K562 (cell line): ENCODE results near the gene DALRD3. TPM values are rescaled to one million over a fixed set of nuclear protein-coding genes. Genes with fewer than 3 reads are reported as not detected.

ENCODE experiments used
- ATAC-seq: fragments of 200-7000 bp; cut with Tn5 transposase; 3 replicates; pipeline ENCODE4 v1.9.1; 2020; ENCODE audit warnings: moderate library complexity
- BruUV-seq: library from RNA; stranded (reverse); fragments of 400-500 nt; replicated peaks from 2 replicates; lab custom pipeline; 2021; lab: Mats Ljungman, UMichigan
- CTCF ChIA-PET: fragments of 300-600 bp; formaldehyde crosslinking; extraction: SDS; loops from one replicate; lab custom pipeline; 2021; ENCODE audit warnings: low intra/inter-chr PET ratio; lab: Yijun Ruan, JAX
- POLR2A ChIA-PET: fragments of 300-600, 350-650 bp; sonication (Branson Sonifier 250); formaldehyde crosslinking; extraction: SDS; loops from one replicate; lab custom pipeline; 2021; ENCODE audit warnings: antibody characterized with exemption, inconsistent platforms; lab: Yijun Ruan, JAX
- DNase-seq, 4 experiments: peaks; one replicate each; pipeline versions ENCODE4 v3.0.0 to v3.0.0-alpha.2; 2011 to 2018; ENCODE audit warnings: low spot score in 3 of 4, mixed read lengths in 3 of 4; ENCODE audit errors: extremely low read depth in 1 of 4
- FAIRE-seq: peaks from 2 replicates; lab custom pipeline; 2011; peaks lifted over from hg19 to GRCh38; lab: Jason Lieb, UNC
- H2AFZ ChIP-seq: 2 replicates; pipeline ENCODE4 v1.6.0; 2011; ENCODE audit warnings: low read depth, low read length, control low read depth, inconsistent platforms
- H3K27ac ChIP-seq: fragments of 200-600 bp; 3 replicates; pipeline ENCODE4 v1.8.0; 2011; ENCODE audit warnings: low read depth, mild to moderate bottlenecking, control low read depth, inconsistent platforms, low read length, moderate library complexity, mixed read lengths; ENCODE audit errors: extremely low read depth
- H3K27me3 ChIP-seq, 2 experiments: fragments of 300-600 bp in 1 of 2; 2 replicates in 1 of 2; 3 replicates in 1 of 2; pipeline versions ENCODE4 v1.6.0 to v1.8.0; 2011; ENCODE audit warnings: inconsistent platforms in 2 of 2, low read length in 2 of 2, mild to moderate bottlenecking in 1 of 2, mixed read lengths in 1 of 2, moderate library complexity in 1 of 2; ENCODE audit not compliant: control insufficient read depth in 2 of 2, insufficient read depth in 2 of 2
- H3K36me3 ChIP-seq: fragments of 300-600 bp; 3 replicates; pipeline ENCODE4 v1.8.0; 2011; ENCODE audit warnings: mild to moderate bottlenecking, low read length, inconsistent platforms; ENCODE audit not compliant: control insufficient read depth, insufficient read depth
- H3K4me1 ChIP-seq, 2 experiments: fragments of 200-600 bp in 1 of 2; replicated peaks in 1 of 2; 2 replicates in 1 of 2; 3 replicates in 1 of 2; pipeline versions ENCODE4 v1.5.1 to v1.8.0; 2011; ENCODE audit warnings: inconsistent platforms in 2 of 2, low read length in 2 of 2, mild to moderate bottlenecking in 1 of 2, mixed read lengths in 1 of 2, moderate library complexity in 1 of 2; ENCODE audit not compliant: control insufficient read depth in 2 of 2, insufficient read depth in 2 of 2
- H3K4me2 ChIP-seq: 2 replicates; pipeline ENCODE4 v1.6.1; 2011; ENCODE audit warnings: low read length, control low read depth, inconsistent platforms, mixed read lengths; ENCODE audit not compliant: insufficient read depth
- H3K4me3 ChIP-seq: fragments of 200-600 bp; sonication (generic), shearing (Covaris generic); 2 replicates; pipeline ENCODE4 v1.5.1; 2016; ENCODE audit warnings: control low read depth, inconsistent platforms
- H3K79me2 ChIP-seq: fragments of 200-600 bp; 3 replicates; pipeline ENCODE4 v1.8.0; 2011; ENCODE audit warnings: low read length, inconsistent platforms; ENCODE audit not compliant: control insufficient read depth, insufficient read depth
- H3K9ac ChIP-seq, 2 experiments: 2 replicates each; pipeline versions ENCODE4 v1.6.0 to v1.6.1; 2011; ENCODE audit warnings: low read depth in 2 of 2, low read length in 2 of 2, control low read depth in 1 of 2, inconsistent platforms in 1 of 2, mild to moderate bottlenecking in 1 of 2, mixed read lengths in 1 of 2; ENCODE audit not compliant: insufficient read depth in 1 of 2
- H3K9me1 ChIP-seq: one replicate; pipeline ENCODE4 v1.6.0; 2011; ENCODE audit warnings: inconsistent platforms, mild to moderate bottlenecking, low read length, moderate library complexity; ENCODE audit not compliant: control insufficient read depth, insufficient read depth
- H3K9me3 ChIP-seq: replicated peaks from 2 replicates; pipeline ENCODE4 v1.5.1; 2011; ENCODE audit warnings: low read depth, low read length, inconsistent platforms; ENCODE audit not compliant: control insufficient read depth, insufficient read depth
- H4K20me1 ChIP-seq: replicated peaks from 2 replicates; pipeline ENCODE4 v1.6.1; 2011; ENCODE audit warnings: low read length, inconsistent platforms, mixed read lengths; ENCODE audit not compliant: control insufficient read depth, insufficient read depth
- BRD4 ChIP-seq: fragments of 200-600 bp; sonication (generic); IDR thresholded peaks from 2 replicates; pipeline ENCODE4 v1.6.1; 2017; ENCODE audit warnings: inconsistent platforms
- CHD4 ChIP-seq: fragments of 200-600 bp; sonication (generic); IDR thresholded peaks from 3 replicates; pipeline ENCODE4 v1.6.1; 2012; ENCODE audit warnings: low read depth, mild to moderate bottlenecking, mixed read lengths, low read length, inconsistent platforms; ENCODE audit not compliant: insufficient read depth, insufficient replicate concordance, poor library complexity, severe bottlenecking
- KLF10 ChIP-seq: fragments of 250-450 bp; sonication (Bioruptor Pico); IDR thresholded peaks from 2 replicates; pipeline ENCODE4 v1.6.1; 2021; ENCODE audit warnings: matching md5 sums
- NR0B1 ChIP-seq: fragments of 450-650 bp; IDR thresholded peaks from one replicate; pipeline ENCODE4 v1.6.1; 2018; ENCODE audit warnings: mild to moderate bottlenecking, moderate library complexity; ENCODE audit not compliant: partially characterized antibody
- PURB ChIP-seq: sonication (generic); formaldehyde crosslinking; IDR thresholded peaks from 2 replicates; pipeline ENCODE4 v1.9.0; 2021; ENCODE audit warnings: low read depth, mild to moderate bottlenecking, missing genetic modification reagents
- SAFB2 ChIP-seq: fragments of 200-400 bp; formaldehyde crosslinking; IDR thresholded peaks from 2 replicates; pipeline ENCODE4 v1.6.1; 2018; ENCODE audit warnings: borderline replicate concordance, low read length, low read depth, moderate library complexity; ENCODE audit not compliant: severe bottlenecking
- SREBF1 ChIP-seq: fragments of 150-350 bp; IDR thresholded peaks from 2 replicates; pipeline ENCODE4 v1.6.1; 2014; ENCODE audit warnings: antibody characterized with exemption, low read depth, low read length, borderline replicate concordance
- TRIM25 ChIP-seq: fragments of 450-650 bp; IDR thresholded peaks from 2 replicates; pipeline ENCODE4 v1.7.0; 2016; ENCODE audit warnings: borderline replicate concordance
- ZBTB1 ChIP-seq: sonication (generic); formaldehyde crosslinking; IDR thresholded peaks from 2 replicates; pipeline ENCODE4 v1.8.1; 2023; ENCODE audit warnings: missing genetic modification reagents, low read depth, mild to moderate bottlenecking, borderline replicate concordance
- ZFX ChIP-seq: sonication (generic); formaldehyde crosslinking; IDR thresholded peaks from 2 replicates; pipeline ENCODE4 v1.8.0; 2022; ENCODE audit warnings: mild to moderate bottlenecking, missing genetic modification reagents, moderate library complexity
- ZNF384 ChIP-seq: IDR thresholded peaks from 2 replicates; pipeline ENCODE4 v1.6.1; 2012; ENCODE audit warnings: low read depth, low read length, improper control_type of control experiment
- WGBS: fragments of 100-300 bp; shearing (Covaris generic); methylation state at CpG from one replicate; pipeline ENCODE4 v1.1.6; 2016; ENCODE audit warnings: low coverage, mixed read lengths; ENCODE audit not compliant: insufficient coverage; ENCODE audit errors: missing lambda C conversion rate; 5-methylcytosine and 5-hydroxymethylcytosine counted together
- in situ Hi-C: fragments of 300-500 bp; cut with MboI; formaldehyde crosslinking; loops from 4 replicates; pipeline ENCODE4 v1.15.0; 2018; ENCODE audit warnings: inconsistent platforms, mixed read lengths
- intact Hi-C: fragments of 100-400 bp; cut with micrococcal nuclease; formaldehyde crosslinking; loops from 2 replicates; pipeline ENCODE4 v1.14.2; 2022
- polyA plus RNA-seq, 8 experiments: library from polyadenylated mRNA; depleted of rRNA in 4 of 8; stranded (reverse) in 5 of 8; unstranded in 3 of 8; fragments of >200 nt; fragmentation: Nextera tagmentation in 2 of 8; fragmentation: Illumina TruSeq in 1 of 8; extraction: Ambion mirVana in 2 of 8; extraction: Trizol in 1 of 8; gene quantifications; 2 replicates each; pipeline versions ENCODE4 v1.2.1 to v1.2.3, GENCODE V29; 2011 to 2014; ENCODE audit warnings: inconsistent platforms in 1 of 8, missing spikeins in 1 of 8
- total RNA-seq, 7 experiments: library from RNA; depleted of rRNA in 6 of 7; stranded (reverse); fragments of >200 nt in 6 of 7; fragmentation: Illumina TruSeq in 2 of 7; extraction: Trizol in 2 of 7; gene quantifications; 2 replicates each; pipeline versions ENCODE4 v1.2.1 to v1.2.3, GENCODE V29; 2011 to 2021; ENCODE audit warnings: low replicate concordance in 1 of 7

DALRD3 gene
- total and polyA plus RNA-seq, 9 of the 15 experiments (the other 6 are each of a cell fraction or from before 2014, with no cell fraction given), result 6.6 to 31.3 (median 14.4) TPM

- no peak overlapping the region for H3K4me3 ChIP-seq
- intact Hi-C loops, result loop anchor here (5.0 kb wide), 1 partner anchor 88 kb away; the partner anchor contains the start of gene ARIH2
- in situ Hi-C loops, result no loop called here
- no peak overlapping the region; the same call in 1 of the 2 replicates for H2AFZ ChIP-seq
- no peak overlapping the region for H3K4me2 ChIP-seq
- DNase-seq (no peak), ATAC-seq (no peak), FAIRE-seq (no peak)
- H3K27me3 ChIP-seq, result no peaks in the 10 kb centered on the region
- H3K36me3 ChIP-seq, result peaks cover 7% of the 10 kb centered on the region; the same call in 2 of the 3 replicates
- 90% methylated on average over 1 of the region's 3 CpGs for WGBS
- peaks cover 8% of the 10 kb centered on the region for H4K20me1 ChIP-seq
- ChIA-PET POLR2A (interaction anchor here (0.6 to 0.7 kb wide), 2 partner anchors 9 to 21 kb away, joined by 3 read pairs; no protein-coding TSS in a partner anchor), CTCF (no interaction called here)
- H3K9ac ChIP-seq, result peak overlapping the region in 1 of 2 experiments; percentile 99; a peak in 1 of 4 replicates
- H3K9me3 ChIP-seq, result no peaks in the 10 kb centered on the region
- BruUV-seq, result no TSS peak
- no peak overlapping the region; the same call in 2 of the 3 replicates for H3K27ac ChIP-seq
- H3K4me1 ChIP-seq, result peaks cover 19 to 43% of the 10 kb centered on the region in 2 experiments; a peak in 4 of 5 replicates
- H3K9me1 ChIP-seq, result no peaks in the 10 kb centered on the region
- H3K79me2 ChIP-seq, result peaks cover 31% of the 10 kb centered on the region
- TF ChIP-seq ZBTB1 (CRISPR knock-in tag) (no peak), KLF10 (CRISPR knock-in tag) (no peak), PURB (CRISPR knock-in tag) (no peak), ZNF384 (no peak), ZFX (no peak), CHD4 (no peak), SAFB2 (no peak), NR0B1 (no peak), BRD4 (no peak), SREBF1 (no peak), TRIM25 (no peak)
These were observed 13.1 kb downstream of the DALRD3 start for GRCh38 chr3:49005303-49005680.
